DMS 273 (cell line): ENCODE results near the gene STK24.
A peak's percentile ranks its signal among the peaks of the same experiment; 100 is the strongest.

Experiments
- DNase-seq: peaks from one replicate; lab custom pipeline; 2025; ENCODE audit not compliant: unreplicated experiment; lab: John Stamatoyannopoulos, UW

Gene STK24

DNA sequence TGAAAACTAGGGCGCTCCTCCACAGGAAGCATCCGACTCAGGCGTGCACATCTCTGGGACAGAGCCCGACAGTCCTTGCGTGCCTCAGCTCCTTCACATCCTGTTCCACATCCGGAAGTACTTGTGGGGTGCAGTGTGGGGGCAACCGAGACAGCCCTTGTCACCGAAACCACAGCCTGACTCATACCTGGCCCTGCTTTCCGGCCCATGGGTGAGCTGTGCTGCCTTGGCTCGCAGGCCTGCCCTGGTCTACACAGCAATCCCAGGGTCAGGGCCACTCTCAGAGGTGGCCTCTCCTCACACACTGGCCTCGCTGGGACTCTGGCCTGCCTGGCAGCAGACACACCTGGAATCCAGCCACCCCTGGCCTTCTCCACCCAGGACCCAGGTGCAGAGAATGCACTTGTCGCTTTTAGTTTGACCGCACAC lies 100.4 kb downstream of the STK24 start:
- no peak for DNase-seq

DNA sequence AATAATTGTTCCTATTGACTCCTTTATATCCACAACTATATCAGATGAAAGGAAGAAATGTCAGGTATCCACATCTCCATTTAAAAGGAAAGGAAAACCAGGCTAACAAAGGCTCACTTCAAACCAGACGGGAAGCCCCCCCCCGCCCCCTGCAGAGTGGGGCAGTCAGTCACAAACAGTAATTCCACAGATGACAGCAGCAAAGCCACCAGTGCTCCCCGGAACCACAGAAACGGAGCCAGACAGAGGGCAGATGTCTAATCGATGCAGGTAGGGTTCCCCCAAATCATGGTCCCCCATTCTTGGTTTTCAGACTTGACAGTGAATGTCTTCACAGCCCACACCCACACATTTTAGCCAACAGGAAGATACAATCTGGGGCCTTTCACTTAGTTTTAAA lies 100.8 kb downstream of the STK24 start:
- no peak for DNase-seq

DNA sequence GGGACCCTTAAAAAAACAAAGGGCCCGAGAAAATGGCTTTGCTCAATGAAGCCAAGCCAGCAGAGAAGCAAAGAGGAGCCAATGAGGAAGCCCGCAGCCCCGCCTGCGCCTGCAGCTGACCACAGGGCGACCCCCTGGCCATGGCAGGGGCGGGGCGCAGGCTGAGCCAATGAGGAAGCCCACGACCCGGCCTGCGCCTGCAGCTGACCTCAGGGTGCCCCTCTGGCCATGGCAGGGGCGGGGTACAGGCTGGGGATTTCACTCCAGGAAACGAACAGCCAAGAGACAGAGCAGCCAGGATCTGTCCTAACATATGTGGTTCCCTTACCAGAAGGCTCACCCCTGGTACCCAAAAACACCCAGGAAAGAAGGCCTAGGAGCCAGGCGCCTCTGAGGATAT lies 101.4 kb downstream of the STK24 start:
- no peak for DNase-seq

DNA sequence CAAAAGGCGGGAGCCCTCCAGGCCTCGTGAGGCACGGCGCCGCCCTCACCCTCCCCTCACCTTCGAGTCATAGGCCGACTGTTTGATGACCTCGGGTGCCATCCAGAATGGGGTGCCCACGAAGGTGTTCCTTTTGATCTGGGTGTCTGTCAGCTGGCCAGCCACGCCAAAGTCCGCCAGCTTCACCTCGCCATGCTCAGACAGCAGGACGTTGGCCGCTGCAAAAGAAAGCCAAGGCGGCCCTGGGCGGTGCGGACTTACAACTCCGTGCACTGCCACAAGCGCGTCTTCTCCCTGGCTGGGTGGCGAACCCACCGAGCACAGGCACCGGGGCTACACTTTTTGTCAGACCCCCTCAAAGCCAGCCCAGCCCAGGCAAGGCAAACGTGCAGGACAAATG lies 102.1 kb downstream of the STK24 start:
- no peak for DNase-seq

DNA sequence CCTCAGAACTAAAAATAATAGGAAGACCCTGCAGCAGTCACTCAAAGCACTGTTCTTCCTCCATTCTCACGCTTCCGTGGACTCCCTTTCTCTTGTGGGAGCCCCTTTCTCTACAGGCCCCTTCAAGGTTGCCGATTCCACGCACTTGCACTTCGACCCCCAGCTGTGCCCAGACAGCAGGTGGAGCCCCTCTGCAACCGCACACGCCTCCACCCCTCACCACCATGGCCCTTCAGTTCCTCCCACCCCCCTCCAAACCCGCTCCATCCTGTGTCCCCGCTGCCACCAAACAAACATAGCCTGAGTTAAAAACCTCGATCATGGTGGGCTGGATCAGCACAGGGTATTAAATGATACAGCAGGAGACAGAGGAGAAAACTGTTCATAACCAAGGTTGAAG lies 102.6 kb downstream of the STK24 start:
- DNase-seq: no peak

DNA sequence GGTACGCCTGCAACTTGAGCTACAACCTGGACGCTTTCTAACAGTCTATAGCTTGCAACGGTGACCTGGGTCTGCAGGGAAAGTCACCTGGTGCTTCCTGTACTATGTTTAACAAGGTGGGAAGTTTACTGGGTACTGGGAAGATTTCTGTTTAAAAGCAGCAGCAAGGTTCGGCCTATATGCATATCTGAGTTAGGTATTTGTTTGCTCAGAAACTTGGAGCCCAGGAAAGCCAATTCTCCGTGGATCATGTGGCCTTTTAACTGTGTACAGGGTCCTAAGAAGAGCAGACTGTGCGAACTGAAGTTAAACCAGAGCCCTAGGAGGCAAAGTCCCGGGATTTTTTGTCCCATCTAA lies 103.1 kb downstream of the STK24 start:
- DNase-seq: no peak

DNA sequence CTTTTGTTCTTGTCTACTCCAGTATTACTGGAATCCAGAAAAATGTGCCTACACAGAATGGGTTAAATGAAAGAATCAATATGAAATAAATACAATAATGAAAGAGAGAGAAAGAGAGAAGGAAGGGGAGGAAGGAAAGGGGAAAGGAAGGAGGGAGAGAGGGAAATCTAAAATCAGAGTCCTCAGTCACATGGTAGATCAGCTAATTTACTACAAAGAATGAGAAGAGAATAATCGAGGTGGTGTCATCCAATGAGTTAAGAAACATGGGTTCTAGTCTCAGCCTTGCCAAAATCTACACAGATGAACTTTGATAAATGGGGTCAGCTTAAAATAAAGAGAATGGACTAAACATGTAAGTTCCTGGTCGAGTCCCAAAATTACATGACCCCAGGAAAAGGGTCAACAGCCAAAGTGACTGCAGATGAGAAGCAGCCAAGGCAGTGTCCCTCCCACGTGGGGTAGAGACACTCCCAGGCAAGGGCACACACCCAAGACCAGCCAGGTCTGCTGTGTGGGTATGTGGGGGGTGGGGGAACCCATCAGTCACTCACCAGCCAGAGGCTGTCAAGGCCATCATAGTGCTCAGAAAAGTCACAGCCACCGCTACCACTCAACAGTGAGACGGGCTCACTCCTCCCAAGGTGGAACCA lies 103.6 kb downstream of the STK24 start:
- DNase-seq: no peak

DNA sequence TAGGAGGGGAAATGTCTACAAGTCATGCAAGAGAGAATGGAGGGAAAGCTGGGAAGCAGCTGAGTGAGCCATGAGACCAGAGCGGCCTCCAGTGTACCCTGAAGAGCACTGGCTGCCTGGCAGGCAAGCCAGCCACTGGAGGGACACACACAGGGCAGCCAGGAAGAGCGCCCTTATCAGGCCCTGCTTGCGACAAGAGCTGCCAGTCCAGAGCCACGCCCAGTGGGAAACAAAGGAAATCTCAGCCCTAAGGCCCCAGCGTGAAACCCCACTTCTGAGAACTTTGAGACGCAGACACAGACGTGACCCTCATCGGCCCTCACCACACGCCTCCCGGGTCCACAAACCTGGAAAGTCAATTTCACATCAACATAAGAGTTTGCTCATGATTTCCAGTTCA lies 105.0 kb downstream of the STK24 start:
- no peak for DNase-seq

DNA sequence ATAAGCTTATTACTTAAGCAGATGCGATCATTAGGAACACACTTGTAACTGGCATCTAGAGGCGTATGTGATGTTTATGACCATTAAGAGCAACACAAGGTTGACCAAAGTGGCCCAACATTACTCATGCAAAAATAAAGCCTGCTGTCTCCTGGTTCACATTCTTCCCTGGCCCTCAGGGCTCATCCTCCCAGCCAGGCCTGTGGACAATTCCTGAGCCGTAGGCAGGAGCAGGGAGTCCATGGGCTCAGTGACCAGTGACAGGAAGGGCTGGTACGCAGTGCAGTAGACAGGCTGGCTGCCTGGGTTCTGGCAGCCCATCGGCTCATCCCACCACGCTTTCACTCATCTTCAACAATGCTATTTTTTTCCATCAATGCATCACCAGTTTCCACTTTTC lies 106.0 kb downstream of the STK24 start:
- DNase-seq: no peak

DNA sequence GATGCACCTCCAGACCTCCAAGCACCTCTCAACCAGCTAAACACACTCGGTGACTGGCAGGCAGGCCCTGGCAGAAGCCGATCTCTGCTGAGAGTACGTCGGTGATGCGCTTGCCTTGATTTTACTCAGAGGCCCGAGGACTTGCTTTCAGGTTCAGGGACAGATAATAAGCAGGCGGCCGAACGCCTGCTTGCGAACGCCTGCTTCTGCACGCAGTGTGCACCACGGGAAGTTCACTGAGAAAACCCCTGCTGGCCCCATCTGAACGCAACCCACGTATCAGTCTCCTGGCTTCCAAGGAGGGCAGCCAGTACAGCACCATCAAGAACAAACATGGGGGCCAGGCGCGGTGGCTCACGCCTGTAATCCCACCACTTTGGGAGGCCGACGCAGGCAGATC lies 108.0 kb downstream of the STK24 start:
- DNase-seq: no peak

DNA sequence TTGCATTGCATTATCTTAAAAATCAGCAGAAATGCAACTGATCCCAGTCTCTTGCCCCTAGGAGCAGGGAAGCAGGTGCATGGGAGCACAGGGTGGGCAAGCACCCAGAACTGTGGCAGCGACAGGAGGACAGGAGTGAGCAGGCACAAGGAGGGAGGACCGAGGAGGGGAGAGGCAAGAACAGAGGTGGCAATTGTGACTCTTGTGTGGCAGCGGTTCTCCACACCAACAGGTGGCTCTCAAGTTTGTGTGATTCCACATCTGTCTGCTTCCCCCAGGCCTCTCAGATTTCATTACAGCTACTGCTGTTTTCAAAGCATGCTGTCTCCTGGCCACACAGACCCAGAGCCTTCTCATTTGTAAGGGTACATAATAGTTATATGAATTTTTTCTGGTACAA lies 108.5 kb downstream of the STK24 start:
- peak; percentile 48 for DNase-seq

DNA sequence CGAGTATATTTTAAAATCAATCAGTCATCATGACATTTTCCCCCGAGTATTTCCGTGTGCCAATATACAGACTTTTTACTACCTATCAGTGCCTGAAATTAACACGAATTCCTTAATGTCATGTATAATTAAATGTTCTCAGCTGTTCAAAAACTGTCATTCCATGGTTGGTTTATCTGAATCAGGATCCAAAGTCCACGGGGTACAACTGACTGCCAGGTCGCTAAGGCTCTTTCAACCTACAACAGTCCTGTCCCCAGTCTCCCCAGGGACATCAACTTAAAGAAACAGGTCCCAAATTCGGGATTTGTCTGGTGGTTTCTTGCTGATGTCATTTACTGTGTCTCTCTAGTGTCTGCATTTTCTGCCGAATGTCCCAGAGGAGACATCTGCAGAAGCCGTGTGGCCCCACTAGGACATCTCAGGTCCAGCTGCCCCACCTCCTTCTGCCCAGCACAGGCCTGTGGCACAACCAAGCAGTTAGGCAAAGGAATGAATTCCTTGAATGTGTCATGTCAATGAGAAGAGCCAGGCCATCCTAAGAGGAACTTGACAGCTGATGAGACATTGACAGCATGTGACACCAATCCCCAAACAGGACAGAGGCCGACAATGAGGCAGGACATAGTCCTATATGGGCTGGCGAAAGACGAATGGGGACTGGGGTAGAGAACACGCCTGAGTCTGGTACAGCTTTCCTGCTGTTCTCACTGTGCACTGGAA lies 109.5 kb downstream of the STK24 start:
- DNase-seq: no peak

DNA sequence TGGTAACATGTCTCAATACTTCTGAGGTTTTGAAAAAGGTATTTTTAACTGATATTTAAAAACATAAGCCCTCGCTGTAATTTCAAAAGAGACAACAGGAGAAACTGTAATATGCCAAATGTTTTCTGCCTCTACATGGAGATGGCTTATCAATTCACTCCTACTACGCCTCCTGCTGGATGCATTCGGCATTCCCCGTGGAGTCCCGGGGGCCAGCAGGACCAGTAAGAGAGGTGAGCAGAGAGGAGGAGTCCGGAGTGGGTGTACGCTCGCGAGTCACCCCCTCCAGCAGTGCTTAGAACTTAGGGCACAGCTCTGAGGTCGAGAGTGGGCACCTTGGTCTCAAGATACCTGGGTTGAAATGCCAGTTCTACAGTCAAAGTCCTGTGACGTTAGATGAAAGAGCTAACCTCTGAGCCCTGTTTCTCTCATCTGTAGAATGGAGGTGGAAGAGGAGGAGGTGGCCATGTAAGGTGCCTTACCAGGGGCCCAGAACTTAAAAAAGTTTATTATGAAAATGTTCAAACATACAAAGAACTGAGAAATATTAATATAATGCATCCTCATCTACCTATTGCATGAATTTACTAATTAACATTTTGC lies 110.2 kb downstream of the STK24 start:
- DNase-seq: peak; percentile 67

DNA sequence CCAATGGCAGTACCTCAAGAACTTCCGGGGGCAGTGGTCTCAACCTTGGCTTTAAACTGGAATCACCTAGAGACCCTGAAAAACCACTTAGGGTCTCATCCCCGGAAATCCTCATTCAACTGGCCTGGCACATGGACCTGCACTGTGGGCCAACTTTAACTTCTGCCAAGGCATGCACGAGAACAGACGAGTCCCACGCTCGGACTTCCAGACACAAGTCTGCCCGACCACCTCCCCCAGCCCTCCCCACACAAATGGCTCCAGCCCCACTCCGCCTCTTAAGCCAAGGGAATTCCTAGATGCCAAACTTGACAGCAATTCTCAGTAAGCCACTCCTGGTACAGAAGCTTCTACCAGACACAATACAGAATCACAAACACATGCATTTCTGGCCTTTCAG lies 114.0 kb downstream of the STK24 start:
- DNase-seq: no peak

DNA sequence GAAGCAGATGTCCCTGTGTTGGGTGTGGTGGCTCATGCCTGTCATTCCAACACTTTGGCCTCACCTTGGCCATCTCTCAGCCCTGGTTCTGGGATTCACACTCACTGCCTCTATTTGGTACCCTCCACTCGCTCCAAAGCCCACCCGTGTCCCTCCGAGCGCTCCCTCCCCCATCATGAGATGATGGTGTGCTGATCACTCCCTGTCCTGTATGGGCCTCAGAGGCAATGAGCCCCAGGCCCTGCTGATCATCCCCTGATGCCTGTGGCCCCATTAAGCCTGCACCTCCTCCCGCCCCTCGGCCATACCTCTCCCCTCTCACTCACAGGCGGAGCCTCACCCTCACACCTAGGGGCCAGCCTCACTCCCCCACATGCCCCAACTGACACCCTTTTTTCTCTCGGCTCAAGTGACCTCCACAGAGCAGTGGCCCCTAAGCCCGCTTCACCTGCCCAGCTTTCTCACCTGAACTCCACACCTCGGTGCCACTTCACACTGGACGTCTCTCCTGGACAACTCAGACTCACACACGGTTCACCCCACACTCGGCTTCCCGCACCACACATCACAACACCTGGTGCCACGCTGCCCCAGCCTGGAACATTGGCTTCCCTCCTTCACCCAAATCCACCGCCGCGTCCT lies 114.5 kb downstream of the STK24 start:
- DNase-seq: no peak

DNA sequence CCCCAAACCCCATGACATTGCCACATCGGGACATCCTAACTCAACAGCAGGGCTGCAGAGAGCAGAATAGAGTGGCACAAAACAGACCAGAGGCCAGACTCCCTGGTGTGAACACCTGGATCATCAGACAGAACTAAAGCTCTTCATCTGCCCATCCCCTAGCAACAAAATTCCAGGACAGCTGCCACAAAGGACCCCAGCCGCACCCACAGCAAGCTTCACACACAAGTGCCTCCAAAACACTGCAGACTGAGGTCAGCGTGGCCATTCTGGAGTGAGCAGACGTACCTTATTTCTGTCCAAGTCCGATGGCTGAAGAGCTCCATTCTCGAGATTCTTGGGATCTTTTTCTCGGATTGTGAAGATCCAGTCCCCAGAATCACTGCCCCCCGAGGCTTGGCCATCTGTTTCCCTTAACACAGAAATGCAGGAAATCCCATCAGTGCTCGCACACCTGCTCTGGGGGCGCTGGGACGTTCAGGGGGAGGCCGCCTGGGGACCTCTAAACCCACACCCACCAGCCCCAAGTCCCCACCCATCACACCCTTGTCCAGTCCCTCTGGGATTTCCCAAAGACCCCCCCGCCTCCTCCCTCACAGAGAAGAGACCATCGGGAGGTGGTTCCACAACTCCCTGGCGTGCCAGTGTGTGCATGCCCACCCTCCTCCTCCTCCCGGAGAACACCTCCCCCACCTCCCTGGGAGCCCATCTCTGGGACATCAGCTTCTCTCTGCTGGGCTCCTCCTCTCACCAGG lies 115.2 kb downstream of the STK24 start:
- DNase-seq: no peak

DNA sequence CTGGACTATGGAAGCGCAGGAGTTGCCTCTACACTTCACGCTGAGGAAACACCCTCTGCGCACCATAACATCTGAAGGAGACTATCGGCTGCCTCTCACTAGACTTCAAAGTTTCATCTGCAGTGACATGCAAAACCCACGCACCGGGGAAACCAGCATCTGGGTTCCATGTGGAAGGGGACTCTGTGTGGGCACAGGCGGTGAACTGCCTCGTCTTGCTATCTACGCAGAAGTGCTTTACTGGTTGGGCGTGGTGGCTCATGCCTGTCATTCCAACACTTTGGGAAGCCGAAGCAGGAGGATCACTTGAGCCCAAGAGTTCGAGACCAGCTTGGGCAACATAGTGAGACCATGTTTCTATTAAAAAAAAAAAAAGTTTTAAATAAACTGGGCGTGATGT lies 116.4 kb downstream of the STK24 start:
- DNase-seq: no peak

DNA sequence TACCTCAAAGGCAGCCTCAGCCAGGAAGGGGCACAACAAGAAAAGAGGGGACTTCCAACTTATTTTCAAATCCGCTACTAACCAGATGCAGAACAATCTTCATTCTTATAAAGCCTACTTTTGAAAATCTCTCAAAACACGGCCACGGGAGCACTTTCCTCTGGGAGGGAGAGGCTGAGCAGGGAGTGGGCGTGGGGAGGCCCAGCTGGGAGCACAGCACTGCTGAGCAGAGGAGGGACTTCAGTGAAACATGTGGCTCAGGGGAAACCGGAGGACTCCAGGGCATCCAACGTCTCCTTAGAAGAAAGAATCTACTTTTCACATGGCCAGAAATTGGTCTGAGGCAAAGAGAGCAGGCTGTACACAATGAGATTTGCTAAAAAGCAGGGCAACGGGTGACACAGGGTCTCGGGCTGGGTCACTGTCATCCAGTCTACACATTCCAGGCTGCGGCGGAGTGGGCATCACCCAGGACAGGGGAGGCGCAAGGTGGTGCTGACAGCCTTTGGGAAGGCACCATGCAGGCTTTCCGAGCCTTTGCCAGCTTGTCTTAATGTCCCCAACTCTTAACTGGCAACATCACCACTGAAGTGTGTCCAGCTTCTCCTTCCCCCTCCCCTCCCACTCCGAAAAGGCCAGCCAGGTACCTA lies 117.1 kb downstream of the STK24 start:
- DNase-seq: no peak

DNA sequence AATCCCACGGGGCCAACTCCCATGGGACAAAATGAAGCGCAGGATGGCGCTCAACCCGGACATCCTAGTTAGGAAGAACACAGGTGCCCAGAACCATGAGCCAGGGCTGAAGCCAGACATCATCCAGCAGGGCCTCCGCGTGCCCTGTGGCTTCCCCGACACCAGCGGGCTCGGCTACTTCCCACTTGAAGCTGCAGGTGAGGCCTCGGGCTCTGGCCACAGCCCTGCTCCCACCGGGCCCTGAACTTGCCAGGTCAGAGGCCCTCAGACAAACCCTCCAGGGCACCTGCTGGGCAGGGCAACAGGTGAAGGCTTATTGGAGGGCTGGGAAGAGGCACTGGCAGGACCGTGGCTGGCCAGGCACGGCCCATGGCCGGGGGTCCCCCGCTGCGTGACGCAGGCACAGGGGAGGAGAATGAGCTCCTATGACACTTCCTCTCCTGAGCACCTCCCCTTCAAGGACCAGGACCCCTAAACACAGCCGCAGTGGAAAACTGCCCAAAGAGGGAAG lies 117.7 kb downstream of the STK24 start:
- DNase-seq: no peak

DNA sequence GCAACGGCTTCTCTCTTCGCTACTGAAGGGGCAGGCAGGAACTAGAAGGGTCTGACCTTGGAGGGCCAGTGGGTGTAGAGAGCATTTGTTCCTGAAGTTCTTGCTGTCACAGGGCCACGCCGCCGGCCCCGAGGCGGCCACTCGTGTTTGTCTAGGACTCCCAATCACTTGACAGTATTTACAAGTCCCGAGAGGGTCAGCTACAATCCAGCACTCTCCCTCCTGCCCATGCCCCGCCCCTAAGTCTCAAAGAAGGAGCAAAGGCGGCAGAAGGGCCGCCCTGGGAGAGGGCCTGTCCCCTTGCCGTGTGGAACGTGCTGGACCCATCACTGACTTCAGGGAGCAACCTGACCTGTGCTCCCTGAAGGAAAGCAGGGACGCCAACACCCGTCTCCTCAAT lies 118.5 kb downstream of the STK24 start:
- DNase-seq: no peak

DNA sequence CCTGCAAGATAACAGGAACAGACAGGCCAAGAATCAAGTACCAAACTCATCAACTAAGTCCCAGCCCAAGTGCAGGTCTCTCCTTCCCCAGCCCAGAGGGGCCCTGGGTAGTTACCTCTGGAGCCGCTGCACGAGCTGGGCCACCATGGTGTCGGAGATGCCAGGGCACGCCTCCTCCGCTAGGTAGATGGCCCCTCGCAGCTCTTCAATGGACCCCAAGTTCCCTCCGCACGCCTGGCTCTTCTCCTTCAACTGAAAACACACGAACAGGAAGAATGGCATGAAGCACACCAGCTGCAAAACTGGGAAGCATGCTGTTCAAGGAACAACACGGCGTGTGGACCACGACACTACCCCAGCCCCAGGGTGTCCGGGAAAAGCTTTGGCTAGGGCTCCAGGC lies 119.9 kb downstream of the STK24 start:
- no peak for DNase-seq
